Fibroblast of the aortic adventitia (primary cell): Measurements from ENCODE around the gene OGFOD3. TPM values are rescaled to one million over a fixed set of nuclear protein-coding genes. Genes with fewer than 3 reads are reported as not detected.

Experiments used
- DNase-seq: peaks from one replicate; pipeline ENCODE4 v3.0.0-alpha.2; 2010; ENCODE audit warnings: low read depth
- H3K4me3 ChIP-seq: 2 replicates; pipeline ENCODE4 v1.5.1; 2011; ENCODE audit warnings: low read depth, mild to moderate bottlenecking, control low read depth, low read length, moderate library complexity
- total RNA-seq: library from RNA; depleted of rRNA; stranded (reverse); fragments of >200 nt; gene quantifications from 2 replicates; pipeline ENCODE4 v1.2.3, GENCODE V29; 2012; ENCODE audit warnings: low replicate concordance
- TF ChIP-seq, protein P1 (sequence below): IDR thresholded peaks from 2 replicates; pipeline ENCODE4 v1.5.1; 2011; ENCODE audit warnings: mild to moderate bottlenecking, low read length, control low read depth, inconsistent platforms; ENCODE audit not compliant: insufficient read depth

OGFOD3 gene
- total RNA-seq, 1 donor: 18.7 TPM

- H3K4me3 ChIP-seq: no peak overlapping the region
- no peak for DNase-seq
Measured at GRCh38 chr17:82397449-82398335, 20.7 kb downstream of the OGFOD3 start.

GRCh38 chr17:82396601-82397435 is 21.6 kb downstream of the OGFOD3 start:
- no peak overlapping the region for H3K4me3 ChIP-seq
- DNase-seq: peak; percentile 94
- TF ChIP-seq, protein P1, sequence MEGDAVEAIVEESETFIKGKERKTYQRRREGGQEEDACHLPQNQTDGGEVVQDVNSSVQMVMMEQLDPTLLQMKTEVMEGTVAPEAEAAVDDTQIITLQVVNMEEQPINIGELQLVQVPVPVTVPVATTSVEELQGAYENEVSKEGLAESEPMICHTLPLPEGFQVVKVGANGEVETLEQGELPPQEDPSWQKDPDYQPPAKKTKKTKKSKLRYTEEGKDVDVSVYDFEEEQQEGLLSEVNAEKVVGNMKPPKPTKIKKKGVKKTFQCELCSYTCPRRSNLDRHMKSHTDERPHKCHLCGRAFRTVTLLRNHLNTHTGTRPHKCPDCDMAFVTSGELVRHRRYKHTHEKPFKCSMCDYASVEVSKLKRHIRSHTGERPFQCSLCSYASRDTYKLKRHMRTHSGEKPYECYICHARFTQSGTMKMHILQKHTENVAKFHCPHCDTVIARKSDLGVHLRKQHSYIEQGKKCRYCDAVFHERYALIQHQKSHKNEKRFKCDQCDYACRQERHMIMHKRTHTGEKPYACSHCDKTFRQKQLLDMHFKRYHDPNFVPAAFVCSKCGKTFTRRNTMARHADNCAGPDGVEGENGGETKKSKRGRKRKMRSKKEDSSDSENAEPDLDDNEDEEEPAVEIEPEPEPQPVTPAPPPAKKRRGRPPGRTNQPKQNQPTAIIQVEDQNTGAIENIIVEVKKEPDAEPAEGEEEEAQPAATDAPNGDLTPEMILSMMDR: no peak

More at GRCh38 chr17:82397449-82398335, 20.7 kb downstream of the OGFOD3 start:
- TF ChIP-seq, protein P1: no peak

DNA sequence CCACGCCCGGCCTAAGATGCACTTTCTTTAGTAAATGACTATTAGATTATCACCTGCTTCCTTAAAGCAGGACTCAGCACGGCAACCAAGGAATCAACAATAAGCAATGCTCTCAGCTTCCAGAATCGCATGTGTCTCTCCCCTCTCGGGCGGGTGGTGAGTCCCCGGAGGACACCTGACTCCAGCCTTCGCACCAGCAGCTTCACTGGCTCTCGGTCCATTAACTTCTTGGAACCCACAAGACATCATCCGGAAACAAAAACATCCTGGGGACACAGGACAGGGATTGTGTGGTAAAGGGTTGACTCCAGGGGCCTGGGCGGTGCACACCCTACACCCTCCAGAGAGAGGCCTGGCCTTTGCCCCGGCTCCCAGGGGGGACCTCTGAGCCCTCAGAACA is 24.1 kb downstream of the OGFOD3 start:
- TF ChIP-seq, protein P1: no peak

GRCh38 chr17:82392941-82393340 is 25.4 kb downstream of the OGFOD3 start:
- no peak for DNase-seq
- H3K4me3 ChIP-seq: no peak overlapping the region
- TF ChIP-seq, protein P1: no peak

More for the DNA sequence above, 24.1 kb downstream of the OGFOD3 start:
- H3K4me3 ChIP-seq: no peak overlapping the region
- DNase-seq: no peak

- no peak for DNase-seq
- no peak overlapping the region for H3K4me3 ChIP-seq
- TF ChIP-seq, protein P1: no peak
Measured at GRCh38 chr17:82392209-82392920, 26.0 kb downstream of the OGFOD3 start.

DNA sequence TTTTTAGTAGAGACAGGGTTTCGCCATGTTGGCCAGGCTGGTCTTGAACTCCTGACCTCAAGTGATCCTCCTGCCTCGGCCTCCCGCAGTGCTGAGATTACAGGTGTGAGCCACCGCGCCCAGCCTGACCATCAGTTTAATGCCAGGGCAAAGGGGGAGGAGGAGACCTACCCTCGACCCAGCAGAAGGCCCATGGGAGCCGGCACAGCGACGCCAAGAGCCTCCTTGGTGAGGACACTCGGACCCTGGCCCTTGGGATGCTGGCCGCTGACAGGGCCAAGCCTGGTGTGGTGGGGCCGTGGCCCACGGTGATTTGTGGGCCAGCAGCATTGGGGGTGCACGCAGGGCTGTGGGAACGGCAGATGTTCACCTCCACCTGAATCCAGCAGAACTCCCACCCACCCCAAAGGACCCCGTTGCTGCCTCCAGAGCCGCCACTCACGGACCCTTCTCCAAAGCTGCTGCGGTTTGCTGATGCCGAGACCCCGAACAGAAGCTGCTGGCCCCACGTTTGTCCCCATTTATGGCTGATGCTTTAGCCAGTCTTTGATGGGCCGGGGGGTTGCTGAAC is 26.8 kb downstream of the OGFOD3 start:
- TF ChIP-seq, protein P1: no peak
- DNase-seq: no peak
- H3K4me3 ChIP-seq: no peak overlapping the region
